H1 (cell line): ENCODE measurements around the gene GTF2I. TPM values are rescaled to one million over a fixed set of nuclear protein-coding genes. Genes with fewer than 3 reads are reported as not detected.
"Not testable (repeated sequence)": the region's sequence is repeated elsewhere in the genome, so short reads cannot be mapped to it uniquely, and the experiment has no call there.

Experiments used
- CTCF ChIA-PET: fragments of 300-600 bp; sonication (Branson Sonifier 250); formaldehyde crosslinking; loops from one replicate; lab custom pipeline; 2021; ENCODE audit not compliant: partially characterized antibody; lab: Charles Lee
- POLR2A ChIA-PET: fragments of 300-600 bp; sonication (Branson Sonifier 250); formaldehyde crosslinking; loops from one replicate; lab custom pipeline; 2021; ENCODE audit warnings: inconsistent platforms; ENCODE audit not compliant: partially characterized antibody; lab: Charles Lee
- DNase-seq, 2 experiments: peaks; one replicate each; pipeline versions ENCODE4 v3.0.0 to v3.0.0-alpha.2; 2010 to 2022; ENCODE audit warnings: low spot score in 2 of 2, low read depth in 1 of 2, mixed read lengths in 1 of 2
- FAIRE-seq: peaks from 2 replicates; lab custom pipeline; 2011; peaks lifted over from hg19 to GRCh38; lab: Jason Lieb, UNC
- H2AFZ ChIP-seq: 2 replicates; pipeline ENCODE4 v1.8.1; 2012; ENCODE audit warnings: low read length, inconsistent platforms
- H2AK5ac ChIP-seq: 2 replicates; pipeline ENCODE4 v1.6.1; 2013; ENCODE audit warnings: low read depth, low read length
- H2BK120ac ChIP-seq: replicated peaks from 2 replicates; pipeline ENCODE3; 2013; ENCODE audit warnings: low read depth, low read length, inconsistent platforms
- H2BK12ac ChIP-seq: 2 replicates; pipeline ENCODE4 v1.6.1; 2013; ENCODE audit warnings: low read depth, low read length
- H2BK15ac ChIP-seq: 2 replicates; pipeline ENCODE4 v1.6.1; 2013; ENCODE audit warnings: low read length
- H2BK20ac ChIP-seq: 2 replicates; pipeline ENCODE4 v1.6.1; 2013; ENCODE audit warnings: low read length
- H2BK5ac ChIP-seq: 2 replicates; pipeline ENCODE4 v1.6.1; 2013; ENCODE audit warnings: low read depth, low read length
- H3K14ac ChIP-seq: 2 replicates; pipeline ENCODE4 v1.6.1; 2013; ENCODE audit warnings: inconsistent platforms; ENCODE audit not compliant: insufficient read length
- H3K18ac ChIP-seq: 2 replicates; pipeline ENCODE4 v1.6.1; 2013; ENCODE audit warnings: low read length; ENCODE audit errors: extremely low read depth
- H3K23ac ChIP-seq: 2 replicates; pipeline ENCODE4 v1.6.1; 2013; ENCODE audit warnings: inconsistent platforms; ENCODE audit not compliant: insufficient read length
- H3K23me2 ChIP-seq: 2 replicates; pipeline ENCODE4 v1.6.1; 2013; ENCODE audit warnings: low read depth, low read length
- H3K27ac ChIP-seq: 2 replicates; pipeline ENCODE4 v1.6.1; 2011; ENCODE audit warnings: low read depth, low read length, inconsistent platforms
- H3K27me3 ChIP-seq, 4 experiments: replicated peaks in 1 of 4; 1 replicate in 1 of 4; 2 replicates in 3 of 4; pipeline versions ENCODE4 v1.6.1 to v1.8.1; 2011 to 2013; ENCODE audit warnings: low read length in 3 of 4, mild to moderate bottlenecking in 3 of 4, inconsistent platforms in 2 of 4, mixed read lengths in 2 of 4, moderate library complexity in 1 of 4; ENCODE audit not compliant: control insufficient read depth in 3 of 4, insufficient read depth in 3 of 4; ENCODE audit errors: extremely low read depth in 1 of 4
- H3K36me3 ChIP-seq, 4 experiments: 2 replicates each; pipeline versions ENCODE4 v1.6.1 to v1.8.1; 2011 to 2013; ENCODE audit warnings: mild to moderate bottlenecking in 4 of 4, low read length in 3 of 4, moderate library complexity in 2 of 4, control low read depth in 1 of 4, inconsistent platforms in 1 of 4; ENCODE audit not compliant: insufficient read depth in 4 of 4, control insufficient read depth in 2 of 4
- H3K4ac ChIP-seq: replicated peaks from 2 replicates; pipeline ENCODE3; 2013; ENCODE audit warnings: low read length, low read depth, mixed read lengths, inconsistent platforms; ENCODE audit not compliant: insufficient read length
- H3K4me1 ChIP-seq, 4 experiments: replicated peaks in 1 of 4; 1 replicate in 1 of 4; 2 replicates in 3 of 4; pipeline versions ENCODE4 v1.6.1 to v1.8.1; 2011 to 2013; ENCODE audit warnings: low read length in 3 of 4, inconsistent platforms in 2 of 4, mixed read lengths in 1 of 4; ENCODE audit not compliant: insufficient read depth in 4 of 4, control insufficient read depth in 3 of 4
- H3K4me2 ChIP-seq, 2 experiments: 2 replicates each; pipeline versions ENCODE4 v1.6.1 to v1.8.1; 2011 to 2013; ENCODE audit warnings: low read depth in 2 of 2, low read length in 2 of 2, control low read depth in 1 of 2, inconsistent platforms in 1 of 2, mild to moderate bottlenecking in 1 of 2; ENCODE audit not compliant: insufficient read depth in 1 of 2
- H3K4me3 ChIP-seq, 4 experiments: fragments of 200-600, 300-600 bp in 1 of 4; sonication (generic), shearing (Covaris generic), sonication (Bioruptor Twin) in 1 of 4; 2 replicates each; pipeline versions ENCODE4 v1.5.1 to v1.8.1; 2011 to 2016; ENCODE audit warnings: low read length in 4 of 4, low read depth in 3 of 4, control low read depth in 2 of 4, inconsistent platforms in 2 of 4, mild to moderate bottlenecking in 2 of 4, mixed read lengths in 1 of 4, moderate library complexity in 1 of 4; ENCODE audit not compliant: insufficient read depth in 2 of 4; ENCODE audit errors: extremely low read depth in 1 of 4
- H3K56ac ChIP-seq: replicated peaks from 2 replicates; pipeline ENCODE3; 2013; ENCODE audit warnings: low read depth, mild to moderate bottlenecking, mixed read lengths, low read length, inconsistent platforms; ENCODE audit not compliant: insufficient read length
- H3K79me1 ChIP-seq: 2 replicates; pipeline ENCODE4 v1.6.1; 2013; ENCODE audit warnings: low read depth, low read length, control low read depth
- H3K79me2 ChIP-seq, 2 experiments: 2 replicates each; pipeline versions ENCODE4 v1.6.1 to v1.8.1; 2012 to 2013; ENCODE audit warnings: low read length in 2 of 2, mild to moderate bottlenecking in 2 of 2, inconsistent platforms in 1 of 2; ENCODE audit not compliant: insufficient read depth in 2 of 2, control insufficient read depth in 1 of 2
- H3K9ac ChIP-seq, 4 experiments: replicated peaks in 1 of 4; 1 replicate in 1 of 4; 2 replicates in 3 of 4; pipeline versions ENCODE4 v1.6.1 to v1.8.1; 2011 to 2013; ENCODE audit warnings: low read depth in 3 of 4, low read length in 3 of 4, control low read depth in 2 of 4, mild to moderate bottlenecking in 2 of 4, moderate library complexity in 2 of 4, inconsistent platforms in 1 of 4; ENCODE audit errors: extremely low read depth in 1 of 4
- H3K9me3 ChIP-seq, 2 experiments: 2 replicates each; pipeline versions ENCODE4 v1.6.1 to v1.8.1; 2012 to 2013; ENCODE audit warnings: mild to moderate bottlenecking in 2 of 2, moderate library complexity in 2 of 2, control low read depth in 1 of 2, inconsistent platforms in 1 of 2, low read depth in 1 of 2, low read length in 1 of 2, mixed read lengths in 1 of 2; ENCODE audit not compliant: insufficient read depth in 2 of 2
- H4K20me1 ChIP-seq, 2 experiments: replicated peaks in 1 of 2; 2 replicates each; pipeline versions ENCODE3 to v1.8.1; 2011 to 2013; ENCODE audit warnings: inconsistent platforms in 2 of 2, low read length in 2 of 2, mild to moderate bottlenecking in 1 of 2; ENCODE audit not compliant: insufficient read depth in 2 of 2, control insufficient read depth in 1 of 2
- H4K5ac ChIP-seq: 2 replicates; pipeline ENCODE4 v1.6.1; 2013; ENCODE audit warnings: low read length, low read depth, mixed read lengths, inconsistent platforms; ENCODE audit not compliant: insufficient read length
- H4K8ac ChIP-seq: 2 replicates; pipeline ENCODE4 v1.8.0; 2013; ENCODE audit warnings: mild to moderate bottlenecking, moderate library complexity, low read length, inconsistent platforms; ENCODE audit not compliant: insufficient read depth; ENCODE audit errors: extremely low read depth
- H4K91ac ChIP-seq: replicated peaks from 2 replicates; pipeline ENCODE3; 2013; ENCODE audit warnings: low read length, mixed read lengths, inconsistent platforms; ENCODE audit not compliant: insufficient read length
- WGBS, 2 experiments: shearing (Covaris generic) in 1 of 2; methylation state at CpG; one replicate each; pipeline versions ENCODE4 v1.1.6 to v1.1.7; 2013 to 2015; ENCODE audit warnings: low lambda C conversion rate in 2 of 2, mixed read lengths in 2 of 2, inconsistent platforms in 1 of 2, low coverage in 1 of 2, missing lambda C conversion rate in 1 of 2; ENCODE audit not compliant: insufficient replicate concordance in 2 of 2, insufficient coverage in 1 of 2, insufficient read length in 1 of 2; ENCODE audit errors: extremely low coverage in 1 of 2, missing lambda C conversion rate in 1 of 2; 5-methylcytosine and 5-hydroxymethylcytosine counted together
- polyA plus RNA-seq, 7 experiments: library from polyadenylated mRNA; depleted of rRNA in 3 of 7; stranded (reverse) in 5 of 7; unstranded in 2 of 7; fragments of >200 nt in 5 of 7; fragments of 200-250 nt in 2 of 7; gene quantifications; 1 replicate in 5 of 7; 2 replicates in 1 of 7; 4 replicates in 1 of 7; pipeline versions ENCODE4 v1.2.1 to v1.2.3, GENCODE V29; 2011 to 2013; ENCODE audit warnings: missing spikeins in 2 of 7, mixed read lengths in 2 of 7
- total RNA-seq: library from RNA; stranded (reverse); fragmentation: NEBNext Ultra II Directional; extraction: Animal tissue kit (Norgen Biotek cat#: 25700); gene quantifications from 2 replicates; pipeline ENCODE4 v1.2.1, GENCODE V29; 2021

The GTF2I gene
- total and polyA plus RNA-seq, 2 of the 8 experiments (the other 6 are each of a cell fraction or from before 2014, with no cell fraction given), result 46.7 to 316 TPM

DNA sequence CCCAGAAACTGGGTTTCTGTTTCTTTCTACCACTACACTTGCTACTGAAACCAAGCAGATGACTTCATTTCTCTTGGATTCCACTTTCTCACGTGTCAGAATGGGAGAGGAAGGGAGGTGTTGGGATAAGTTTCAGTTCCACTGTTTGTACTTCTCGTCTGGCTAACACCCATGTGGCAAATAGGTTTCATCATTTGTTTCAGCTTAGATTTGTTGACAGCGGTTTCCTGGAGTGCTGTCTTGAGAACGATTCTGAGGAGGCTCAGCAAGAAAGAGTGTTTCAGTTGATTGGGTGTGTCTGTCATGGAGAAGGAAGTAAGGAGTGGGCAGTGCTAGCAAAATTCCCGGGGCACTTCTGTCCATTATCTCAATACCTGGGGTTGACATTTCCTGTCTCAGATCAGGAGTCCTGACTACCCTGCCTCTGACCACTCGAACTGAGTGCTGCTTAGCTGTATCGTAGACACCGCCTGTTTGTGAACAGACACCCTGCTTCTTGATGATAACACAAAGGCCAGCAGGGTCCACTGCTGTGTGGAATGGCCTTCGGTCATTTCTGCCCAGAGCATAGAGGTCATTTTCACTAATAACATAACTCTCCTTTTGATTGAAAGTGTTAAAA lies 86.5 kb downstream of the GTF2I start:
- FAIRE-seq, H4K8ac ChIP-seq, H2AFZ ChIP-seq, H3K4me2 ChIP-seq, H2BK120ac ChIP-seq, H3K27ac ChIP-seq, H3K4me1 ChIP-seq, H3K56ac ChIP-seq, POLR2A ChIA-PET, H3K4me3 ChIP-seq, H2BK20ac ChIP-seq, H3K4ac ChIP-seq, DNase-seq, H3K9me3 ChIP-seq, H2AK5ac ChIP-seq, H2BK12ac ChIP-seq, CTCF ChIA-PET, H4K91ac ChIP-seq, H3K36me3 ChIP-seq, H3K9ac ChIP-seq, H3K14ac ChIP-seq, H3K18ac ChIP-seq, H3K79me2 ChIP-seq, H2BK15ac ChIP-seq, H3K79me1 ChIP-seq, H4K5ac ChIP-seq, H2BK5ac ChIP-seq, H3K23me2 ChIP-seq, H3K27me3 ChIP-seq, H3K23ac ChIP-seq, H4K20me1 ChIP-seq: not testable (repeated sequence)
- WGBS, 2 experiments, result no CpG with 5 or more reads among the region's 9 CpGs

DNA sequence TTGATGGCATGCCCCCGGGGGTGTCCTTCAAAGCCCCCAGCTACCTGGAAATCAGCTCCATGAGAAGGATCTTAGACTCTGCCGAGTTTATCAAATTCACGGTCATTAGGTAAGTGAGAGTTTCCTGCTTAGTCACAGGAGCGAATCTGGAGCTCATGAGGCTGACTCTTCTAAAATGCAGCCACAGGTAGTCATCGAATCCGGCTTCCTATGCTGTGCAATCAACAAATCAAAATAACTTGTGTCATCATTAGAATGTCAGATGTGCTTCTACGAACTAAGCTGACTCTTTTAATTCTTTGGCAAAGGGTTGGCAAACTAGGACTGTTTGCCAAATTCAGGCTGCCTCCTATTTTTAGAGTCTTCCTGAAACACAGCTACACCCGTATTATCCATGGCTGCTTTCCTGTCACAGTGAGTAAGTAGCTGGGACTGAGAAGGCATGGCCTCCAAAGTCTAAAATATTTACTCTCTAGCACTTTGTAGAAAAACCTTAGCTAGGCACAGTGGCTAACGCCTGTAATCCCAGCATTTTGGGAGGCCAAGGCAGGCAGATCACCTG lies 96.5 kb downstream of the GTF2I start:
- H2BK12ac ChIP-seq, H2BK20ac ChIP-seq, H3K14ac ChIP-seq, H3K4me3 ChIP-seq, H3K4ac ChIP-seq, H2BK5ac ChIP-seq, H3K79me2 ChIP-seq, H3K4me2 ChIP-seq, H2BK15ac ChIP-seq, H3K36me3 ChIP-seq, CTCF ChIA-PET, POLR2A ChIA-PET, H3K9me3 ChIP-seq, H3K18ac ChIP-seq, H2AK5ac ChIP-seq, H3K27ac ChIP-seq, H3K27me3 ChIP-seq, H4K8ac ChIP-seq, DNase-seq, H3K23me2 ChIP-seq, H4K5ac ChIP-seq, H2BK120ac ChIP-seq, FAIRE-seq, H2AFZ ChIP-seq, H3K23ac ChIP-seq, H3K56ac ChIP-seq, H4K20me1 ChIP-seq, H3K4me1 ChIP-seq, H3K9ac ChIP-seq, H4K91ac ChIP-seq, H3K79me1 ChIP-seq: not testable (repeated sequence)
- no CpG with 5 or more reads among the region's 9 CpGs for WGBS, 2 experiments
